ENCODE measurements around the gene SIRT5. TPM values are rescaled to one million over a fixed set of nuclear protein-coding genes. Genes with fewer than 3 reads are reported as not detected.
A peak's percentile ranks its signal among the peaks of the same experiment; 100 is the strongest.

SIRT5 gene
- total and polyA plus RNA-seq, 4 donors, result 12.4 to 17.3 (median 14.4) TPM

DNA sequence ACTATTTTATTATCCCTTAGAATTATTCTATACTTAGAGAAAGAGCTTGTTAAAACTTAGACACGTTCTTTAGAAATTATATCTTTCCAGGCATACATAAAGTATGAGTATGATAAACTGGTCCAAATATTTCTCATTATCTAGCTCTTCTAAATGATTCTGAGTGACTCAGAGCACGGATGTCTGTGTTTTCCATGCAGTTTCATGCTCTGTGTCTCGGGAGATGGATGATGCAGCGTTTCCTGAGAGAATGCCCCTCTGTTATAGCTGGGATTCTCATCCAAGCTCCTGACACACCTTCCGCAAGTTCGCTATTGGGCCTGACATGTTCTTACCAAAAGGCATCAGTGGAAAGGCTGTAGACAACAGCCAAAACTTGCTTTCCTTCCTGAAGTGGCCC lies 19.3 kb downstream of the SIRT5 start:
- no peaks in the 10 kb centered on the region for H3K27me3 ChIP-seq (ENCODE audit: control insufficient read depth, insufficient read depth, low read length)
- H3K36me3 ChIP-seq (ENCODE audit: control insufficient read depth, insufficient read depth, low read length), result peaks cover 53% of the 10 kb centered on the region
- H3K4me1 ChIP-seq (ENCODE audit: control insufficient read depth, insufficient read depth, low read length), result no peaks in the 10 kb centered on the region
- no peak for DNase-seq (ENCODE audit: low read depth in 4 of 6, low spot score in 6 of 6)
- WGBS (ENCODE audit: insufficient coverage), result 90% methylated on average over 5 of the region's 6 CpGs
- H3K4me3 ChIP-seq (ENCODE audit: low read depth, low read length), result no peak overlapping the region
- H3K9me3 ChIP-seq (ENCODE audit: control insufficient read depth, insufficient read depth, low read length), result no peaks in the 10 kb centered on the region
- no peak overlapping the region for H3K27ac ChIP-seq (ENCODE audit: low read depth, low read length)

DNA sequence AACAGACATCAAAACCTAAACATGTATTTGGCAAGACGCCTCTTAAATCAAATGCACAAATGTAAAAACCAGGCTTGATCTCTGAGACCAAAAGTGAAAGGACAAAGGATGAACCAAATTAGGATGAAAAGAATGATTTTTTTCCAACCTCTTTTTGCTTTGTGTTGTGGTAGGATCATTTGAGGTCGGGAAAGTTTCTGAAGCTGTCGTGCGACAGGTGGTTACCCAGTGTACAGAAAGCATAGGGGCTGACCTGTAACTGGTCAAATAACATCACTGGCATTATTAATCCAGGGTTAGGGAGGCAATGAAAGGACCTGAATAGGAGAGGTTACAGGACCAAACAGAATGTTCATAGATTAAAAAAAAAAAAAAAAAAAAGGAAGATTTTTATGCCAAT lies 22.7 kb downstream of the SIRT5 start:
- DNase-seq (ENCODE audit: low read depth in 4 of 6, low spot score in 6 of 6), result no peak
- Histone ChIP-seq H3K4me1 (ENCODE audit: control insufficient read depth, insufficient read depth, low read length) (no peaks in the 10 kb centered on the region), H3K4me3 (ENCODE audit: low read depth, low read length) (no peak overlapping the region), H3K36me3 (ENCODE audit: control insufficient read depth, insufficient read depth, low read length) (peaks cover 40% of the 10 kb centered on the region), H3K27me3 (ENCODE audit: control insufficient read depth, insufficient read depth, low read length) (no peaks in the 10 kb centered on the region), H3K27ac (ENCODE audit: low read depth, low read length) (no peak overlapping the region), H3K9me3 (ENCODE audit: control insufficient read depth, insufficient read depth, low read length) (no peaks in the 10 kb centered on the region)
- WGBS (ENCODE audit: insufficient coverage), result 100% methylated on average over 1 of the region's 4 CpGs

DNA sequence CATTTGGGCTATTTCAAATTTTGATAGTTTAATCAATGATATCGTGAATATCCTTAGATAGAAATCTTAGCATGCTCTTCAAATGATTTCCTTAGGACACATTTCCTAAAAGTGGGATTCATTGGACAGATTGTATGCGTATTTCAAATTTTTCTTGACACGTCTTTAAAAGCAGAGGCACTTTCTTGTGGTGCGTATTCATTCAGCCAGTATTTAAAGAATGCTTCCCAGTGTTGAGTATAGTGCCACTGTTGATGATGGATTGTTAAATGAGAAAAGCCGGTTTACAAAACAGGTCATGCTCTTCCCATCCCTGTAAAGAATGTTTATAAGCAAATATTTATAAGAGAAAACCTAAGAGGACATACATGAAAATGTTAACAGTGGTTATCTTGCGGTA lies 25.6 kb downstream of the SIRT5 start:
- Histone ChIP-seq H3K4me1 (ENCODE audit: control insufficient read depth, insufficient read depth, low read length) (no peaks in the 10 kb centered on the region), H3K27me3 (ENCODE audit: control insufficient read depth, insufficient read depth, low read length) (no peaks in the 10 kb centered on the region), H3K9me3 (ENCODE audit: control insufficient read depth, insufficient read depth, low read length) (no peaks in the 10 kb centered on the region), H3K4me3 (ENCODE audit: low read depth, low read length) (no peak overlapping the region), H3K36me3 (ENCODE audit: control insufficient read depth, insufficient read depth, low read length) (peaks cover 32% of the 10 kb centered on the region), H3K27ac (ENCODE audit: low read depth, low read length) (no peak overlapping the region)
- no CpG with 5 or more reads among the region's 6 CpGs for WGBS (ENCODE audit: insufficient coverage)
- DNase-seq (ENCODE audit: low read depth in 4 of 6, low spot score in 6 of 6), result no peak

DNA sequence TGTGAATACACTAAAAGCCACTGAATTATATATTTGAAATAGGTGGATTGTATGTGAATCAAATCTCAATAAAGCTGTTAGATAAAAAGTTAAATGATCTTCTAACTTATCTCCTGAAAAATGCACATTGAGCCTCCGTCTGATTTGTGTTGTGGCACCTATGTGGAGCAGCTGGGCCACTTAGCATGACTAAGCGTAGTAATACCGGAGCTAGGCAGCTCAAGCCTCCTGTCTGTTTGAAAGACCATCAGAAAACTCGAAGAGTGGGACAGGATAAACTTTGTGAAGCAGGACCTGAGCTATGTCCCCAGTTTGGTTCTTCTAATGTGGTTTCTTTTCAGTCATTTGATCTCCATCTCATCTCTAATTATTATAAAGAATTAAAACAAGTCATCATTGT lies 29.7 kb downstream of the SIRT5 start:
- Histone ChIP-seq H3K9me3 (ENCODE audit: control insufficient read depth, insufficient read depth, low read length) (no peaks in the 10 kb centered on the region), H3K36me3 (ENCODE audit: control insufficient read depth, insufficient read depth, low read length) (peaks cover 15% of the 10 kb centered on the region), H3K27me3 (ENCODE audit: control insufficient read depth, insufficient read depth, low read length) (no peaks in the 10 kb centered on the region), H3K4me1 (ENCODE audit: control insufficient read depth, insufficient read depth, low read length) (no peaks in the 10 kb centered on the region), H3K4me3 (ENCODE audit: low read depth, low read length) (no peak overlapping the region), H3K27ac (ENCODE audit: low read depth, low read length) (no peak overlapping the region)
- no peak for DNase-seq (ENCODE audit: low read depth in 4 of 6, low spot score in 6 of 6)
- WGBS (ENCODE audit: insufficient coverage), result 96% methylated on average over 3 of the region's 4 CpGs

DNA sequence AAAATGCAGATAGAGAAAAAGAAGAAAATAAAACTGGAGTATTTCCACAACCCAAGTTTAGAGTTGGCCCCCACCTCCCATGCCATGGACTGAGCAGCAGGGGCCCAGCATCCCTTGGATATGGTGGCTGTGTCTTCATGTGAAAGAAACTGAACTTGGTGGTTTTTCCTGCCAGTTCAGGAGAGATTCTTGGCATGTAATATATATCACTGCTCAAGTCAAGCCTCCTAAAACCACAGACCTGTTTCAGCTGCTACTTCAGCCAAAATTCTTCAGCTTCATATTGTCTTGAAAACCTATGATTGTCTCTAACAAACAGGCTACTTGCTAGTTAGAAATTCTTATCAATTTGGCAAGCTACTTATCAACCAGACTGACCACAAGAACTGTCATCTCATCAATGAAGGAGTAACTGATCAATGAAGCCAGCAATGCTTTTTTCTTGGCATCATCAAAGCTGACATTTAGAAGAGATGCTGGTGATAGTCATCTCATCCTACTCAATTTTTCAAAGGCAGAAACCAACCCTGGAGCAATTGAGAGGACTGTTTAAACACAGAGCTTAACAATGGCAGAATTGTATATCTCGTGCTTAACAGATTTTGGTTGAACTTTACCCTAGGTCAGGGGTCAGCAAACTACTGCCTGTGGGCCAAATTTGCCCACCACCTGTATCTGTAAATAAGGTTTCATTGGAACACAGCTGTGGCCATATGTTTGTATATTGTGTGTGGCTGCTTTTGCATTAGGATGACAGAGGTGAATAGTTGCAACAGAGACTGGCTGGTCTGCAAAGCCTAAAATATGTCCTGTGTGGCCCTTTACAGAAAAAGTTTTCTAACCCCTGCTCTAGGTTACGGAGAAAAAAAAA lies 30.4 kb downstream of the SIRT5 start:
- Histone ChIP-seq H3K27me3 (ENCODE audit: control insufficient read depth, insufficient read depth, low read length) (no peaks in the 10 kb centered on the region), H3K4me1 (ENCODE audit: control insufficient read depth, insufficient read depth, low read length) (no peaks in the 10 kb centered on the region), H3K36me3 (ENCODE audit: control insufficient read depth, insufficient read depth, low read length) (peaks cover 15% of the 10 kb centered on the region), H3K4me3 (ENCODE audit: low read depth, low read length) (no peak overlapping the region), H3K27ac (ENCODE audit: low read depth, low read length) (no peak overlapping the region), H3K9me3 (ENCODE audit: control insufficient read depth, insufficient read depth, low read length) (no peaks in the 10 kb centered on the region)
- 75% methylated on average over 1 of the region's 2 CpGs for WGBS (ENCODE audit: insufficient coverage)
- no peak for DNase-seq (ENCODE audit: low read depth in 4 of 6, low spot score in 6 of 6)

DNA sequence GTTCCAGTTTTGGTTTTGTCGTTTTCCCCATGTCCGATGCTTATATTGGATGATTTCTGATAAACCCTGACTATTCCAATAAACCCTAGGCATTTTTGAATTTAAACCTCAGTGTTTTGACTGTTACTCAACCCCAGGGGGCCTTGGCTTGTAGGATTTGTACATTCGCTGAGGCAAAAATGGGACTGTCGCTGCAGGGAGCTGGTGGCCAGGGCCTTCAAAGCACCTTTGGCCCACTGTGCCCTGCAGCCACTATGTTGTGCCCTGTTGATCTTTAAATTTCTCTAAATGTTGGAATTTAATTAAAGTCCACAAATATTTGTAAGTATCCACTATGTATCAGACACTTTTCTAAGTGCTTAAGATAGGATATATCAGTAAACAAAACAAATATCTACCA lies 31.2 kb downstream of the SIRT5 start:
- Histone ChIP-seq H3K9me3 (ENCODE audit: control insufficient read depth, insufficient read depth, low read length) (no peaks in the 10 kb centered on the region), H3K36me3 (ENCODE audit: control insufficient read depth, insufficient read depth, low read length) (peaks cover 17% of the 10 kb centered on the region), H3K4me3 (ENCODE audit: low read depth, low read length) (no peak overlapping the region), H3K27me3 (ENCODE audit: control insufficient read depth, insufficient read depth, low read length) (no peaks in the 10 kb centered on the region), H3K27ac (ENCODE audit: low read depth, low read length) (no peak overlapping the region), H3K4me1 (ENCODE audit: control insufficient read depth, insufficient read depth, low read length) (no peaks in the 10 kb centered on the region)
- 67% methylated on average over 1 of the region's 4 CpGs for WGBS (ENCODE audit: insufficient coverage)
- DNase-seq (ENCODE audit: low read depth in 4 of 6, low spot score in 6 of 6), result no peak

DNA sequence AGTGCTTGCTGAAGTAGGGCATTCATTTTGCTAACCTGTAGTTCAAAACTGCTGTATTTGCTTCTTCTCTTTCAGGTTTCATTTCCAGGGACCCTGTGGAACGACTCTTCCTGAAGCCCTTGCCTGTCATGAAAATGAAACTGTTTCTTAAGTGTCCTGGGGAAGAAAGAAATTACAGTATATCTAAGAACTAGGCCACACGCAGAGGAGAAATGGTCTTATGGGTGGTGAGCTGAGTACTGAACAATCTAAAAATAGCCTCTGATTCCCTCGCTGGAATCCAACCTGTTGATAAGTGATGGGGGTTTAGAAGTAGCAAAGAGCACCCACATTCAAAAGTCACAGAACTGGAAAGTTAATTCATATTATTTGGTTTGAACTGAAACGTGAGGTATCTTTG lies 37.3 kb downstream of the SIRT5 start:
- peaks cover 3% of the 10 kb centered on the region for H3K36me3 ChIP-seq (ENCODE audit: control insufficient read depth, insufficient read depth, low read length)
- 60% methylated on average over 1 of the region's 4 CpGs for WGBS (ENCODE audit: insufficient coverage)
- no peaks in the 10 kb centered on the region for H3K9me3 ChIP-seq (ENCODE audit: control insufficient read depth, insufficient read depth, low read length)
- H3K27me3 ChIP-seq (ENCODE audit: control insufficient read depth, insufficient read depth, low read length), result no peaks in the 10 kb centered on the region
- H3K4me3 ChIP-seq (ENCODE audit: low read depth, low read length), result no peak overlapping the region
- peaks cover 15% of the 10 kb centered on the region for H3K4me1 ChIP-seq (ENCODE audit: control insufficient read depth, insufficient read depth, low read length)
- DNase-seq (ENCODE audit: low read depth in 4 of 6, low spot score in 6 of 6), result no peak
- H3K27ac ChIP-seq (ENCODE audit: low read depth, low read length), result no peak overlapping the region

DNA sequence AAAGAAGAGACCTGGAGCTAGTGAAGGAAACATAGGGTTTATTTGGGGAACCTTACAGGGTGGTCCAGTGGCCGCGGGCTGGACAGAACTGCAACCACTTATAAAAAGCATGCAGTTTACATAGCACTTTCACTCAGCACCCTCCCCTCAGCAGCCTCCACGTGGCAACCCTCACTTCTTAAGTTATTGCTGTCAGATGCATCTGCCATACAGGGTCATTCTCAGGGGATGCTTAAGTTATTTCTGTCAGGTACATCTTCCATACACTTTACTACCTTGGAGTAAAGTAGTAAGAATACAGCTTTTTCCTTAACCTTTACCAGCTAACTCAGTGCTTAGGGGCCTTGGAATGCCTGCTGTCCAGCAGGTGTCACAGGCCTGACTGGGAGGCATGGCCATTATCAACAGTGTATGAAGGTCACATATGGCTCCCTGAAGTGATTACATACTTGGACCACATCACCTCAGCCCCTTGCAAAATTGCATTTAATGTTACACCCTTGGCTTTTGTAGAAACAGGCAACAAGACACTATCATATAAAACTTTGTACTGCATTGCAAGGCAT lies 38.7 kb downstream of the SIRT5 start:
- Histone ChIP-seq H3K4me1 (ENCODE audit: control insufficient read depth, insufficient read depth, low read length) (peaks cover 15% of the 10 kb centered on the region), H3K9me3 (ENCODE audit: control insufficient read depth, insufficient read depth, low read length) (no peaks in the 10 kb centered on the region), H3K36me3 (ENCODE audit: control insufficient read depth, insufficient read depth, low read length) (peaks cover 3% of the 10 kb centered on the region), H3K27ac (ENCODE audit: low read depth, low read length) (no peak overlapping the region), H3K27me3 (ENCODE audit: control insufficient read depth, insufficient read depth, low read length) (no peaks in the 10 kb centered on the region), H3K4me3 (ENCODE audit: low read depth, low read length) (no peak overlapping the region)
- DNase-seq (ENCODE audit: low read depth in 4 of 6, low spot score in 6 of 6), result no peak
- 90% methylated on average over 2 of the region's 3 CpGs for WGBS (ENCODE audit: insufficient coverage)

DNA sequence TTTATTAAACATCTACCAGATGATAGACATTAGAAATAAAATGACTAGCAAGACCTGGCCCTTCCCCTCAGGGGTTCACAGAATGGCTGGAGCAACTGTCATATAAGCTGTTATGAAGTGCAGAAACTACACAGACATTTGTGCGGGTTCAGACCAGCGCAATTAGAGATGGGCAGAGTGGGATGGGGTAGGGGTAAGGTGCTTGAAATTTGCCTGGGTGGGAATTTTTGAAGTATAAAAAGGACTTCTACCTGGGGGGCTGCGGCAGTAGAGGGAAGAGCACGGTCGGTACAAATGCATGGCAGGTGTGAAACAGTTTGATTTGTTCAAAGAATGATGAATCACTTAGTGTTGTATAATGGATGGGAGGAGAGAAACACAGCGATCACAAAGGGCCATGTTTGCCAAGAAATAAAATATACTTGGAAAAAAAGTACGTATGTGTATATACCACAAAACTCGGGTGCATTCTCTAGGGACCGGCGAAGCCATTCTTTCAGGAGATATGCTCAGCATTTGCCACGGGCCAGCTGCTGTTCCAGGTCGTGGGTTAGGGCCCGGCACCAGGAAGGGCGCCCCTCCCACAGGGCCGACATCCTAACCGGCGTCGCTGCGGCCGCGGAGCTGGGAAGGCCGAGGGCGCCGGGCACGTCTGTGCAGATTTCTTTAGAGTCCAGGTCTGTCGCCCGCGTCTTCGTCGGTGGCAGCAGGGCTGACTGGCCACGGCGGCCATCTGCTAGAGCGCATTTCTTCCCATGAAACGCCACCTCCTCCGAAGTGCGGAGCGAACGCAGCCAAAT lies 39.9 kb downstream of the SIRT5 start:
- Histone ChIP-seq H3K9me3 (ENCODE audit: control insufficient read depth, insufficient read depth, low read length) (no peaks in the 10 kb centered on the region), H3K27ac (ENCODE audit: low read depth, low read length) (peak overlapping the region; percentile 95), H3K4me1 (ENCODE audit: control insufficient read depth, insufficient read depth, low read length) (peaks cover 15% of the 10 kb centered on the region), H3K27me3 (ENCODE audit: control insufficient read depth, insufficient read depth, low read length) (no peaks in the 10 kb centered on the region), H3K4me3 (ENCODE audit: low read depth, low read length) (peak overlapping the region; percentile 96), H3K36me3 (ENCODE audit: control insufficient read depth, insufficient read depth, low read length) (peaks cover 12% of the 10 kb centered on the region)
- peak in 2 of 6 donors; percentile 33 to 47 for DNase-seq (ENCODE audit: low read depth in 4 of 6, low spot score in 6 of 6)
- WGBS (ENCODE audit: insufficient coverage), result 4% methylated on average over 37 of the region's 38 CpGs
